Measurements from ENCODE around the gene KRTAP1-4. TPM values are rescaled to one million over a fixed set of nuclear protein-coding genes. Genes with fewer than 3 reads are reported as not detected.
"Not testable (repeated sequence)": the region's sequence is repeated elsewhere in the genome, so short reads cannot be mapped to it uniquely, and the experiment has no call there.

Gene KRTAP1-4, protein sequence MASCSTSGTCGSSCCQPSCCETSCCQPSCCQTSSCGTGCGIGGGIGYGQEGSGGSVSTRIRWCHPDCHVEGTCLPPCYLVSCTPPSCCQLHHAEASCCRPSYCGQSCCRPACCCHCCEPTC
- not detected in 2 replicates for total RNA-seq

GRCh38 chr17:41029633-41030245 is at the start of gene KRTAP1-4:
Gene KRTAP1-4 (minus strand): TSS chr17:41030195. CDS start chr17:41030078, 117 bp downstream.
- intact Hi-C loops (cut with micrococcal nuclease): no loop called here

GRCh38 chr17:41076788-41077187 is 46.8 kb upstream of the KRTAP1-4 start:
- intact Hi-C loops (cut with micrococcal nuclease): no loop called here

DNA sequence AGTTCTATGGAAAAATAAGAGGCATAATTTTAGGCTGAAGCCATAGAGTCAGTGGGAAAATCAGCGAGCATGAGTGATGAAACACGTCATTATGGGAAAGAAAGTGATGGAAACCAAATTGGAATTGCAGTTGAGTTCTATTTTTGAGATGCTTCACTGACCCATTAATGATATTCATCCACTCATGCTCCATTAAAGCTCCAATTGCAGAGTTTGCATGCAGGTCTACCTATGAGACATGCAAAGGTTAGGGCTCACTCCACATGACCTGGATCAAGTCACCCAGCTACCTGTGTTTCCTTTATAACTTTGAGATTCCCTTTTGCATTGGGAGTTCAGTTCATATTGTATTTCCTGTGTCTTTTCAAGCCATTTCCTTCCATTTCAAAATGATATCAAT is 43.7 kb upstream of the KRTAP1-4 start:
- intact Hi-C loops (cut with micrococcal nuclease): no loop called here

DNA sequence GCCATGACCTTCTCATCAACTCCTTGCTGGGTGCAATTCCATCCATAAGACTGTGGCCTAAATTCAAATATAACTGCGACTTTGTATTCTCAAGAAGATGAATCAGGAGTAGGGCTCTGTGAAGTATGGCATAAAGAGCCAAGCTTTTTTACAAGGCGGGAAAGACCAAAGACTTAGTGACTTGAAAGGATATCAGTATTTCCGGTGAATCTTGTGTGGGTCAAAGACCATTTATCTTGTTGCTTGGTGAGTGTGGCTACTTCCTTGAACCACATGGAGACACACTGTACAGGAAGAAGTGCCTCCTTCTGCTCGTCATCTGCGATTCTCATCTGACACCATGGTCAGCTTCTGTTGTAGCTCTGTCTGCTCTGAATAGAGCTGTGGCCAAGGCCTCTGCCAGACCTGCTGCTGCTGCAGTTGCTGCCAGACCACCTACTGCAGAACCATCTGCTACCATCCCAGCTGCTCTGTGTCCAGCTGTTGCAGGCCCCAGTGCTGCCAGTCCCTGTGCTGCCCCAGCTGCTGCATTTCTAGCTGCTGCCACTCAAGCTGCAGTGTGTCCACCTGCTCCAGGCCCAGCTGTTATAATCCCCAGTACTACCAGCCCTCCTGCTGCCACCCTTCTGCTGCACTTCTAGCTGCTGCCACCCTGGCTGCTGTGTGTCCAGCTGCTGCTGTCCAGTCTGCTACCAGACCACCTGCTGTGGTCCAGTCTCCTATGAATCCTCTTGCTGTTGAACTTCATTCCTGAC is 41.8 kb upstream of the KRTAP1-4 start:
- intact Hi-C loops (cut with micrococcal nuclease): no loop called here

- intact Hi-C loops (cut with micrococcal nuclease): no loop called here
Measured at GRCh38 chr17:41069031-41069430, 39.0 kb upstream of the KRTAP1-4 start.

GRCh38 chr17:41067281-41067680 is 37.3 kb upstream of the KRTAP1-4 start:
- intact Hi-C loops (cut with micrococcal nuclease): no loop called here

GRCh38 chr17:41065829-41066624 is 36.0 kb upstream of the KRTAP1-4 start, which contains the start of gene KRTAP2-4:
Gene KRTAP2-4 (minus strand): TSS chr17:41065879. CDS start chr17:41065845, 34 bp downstream.
- intact Hi-C loops (cut with micrococcal nuclease): no loop called here

DNA sequence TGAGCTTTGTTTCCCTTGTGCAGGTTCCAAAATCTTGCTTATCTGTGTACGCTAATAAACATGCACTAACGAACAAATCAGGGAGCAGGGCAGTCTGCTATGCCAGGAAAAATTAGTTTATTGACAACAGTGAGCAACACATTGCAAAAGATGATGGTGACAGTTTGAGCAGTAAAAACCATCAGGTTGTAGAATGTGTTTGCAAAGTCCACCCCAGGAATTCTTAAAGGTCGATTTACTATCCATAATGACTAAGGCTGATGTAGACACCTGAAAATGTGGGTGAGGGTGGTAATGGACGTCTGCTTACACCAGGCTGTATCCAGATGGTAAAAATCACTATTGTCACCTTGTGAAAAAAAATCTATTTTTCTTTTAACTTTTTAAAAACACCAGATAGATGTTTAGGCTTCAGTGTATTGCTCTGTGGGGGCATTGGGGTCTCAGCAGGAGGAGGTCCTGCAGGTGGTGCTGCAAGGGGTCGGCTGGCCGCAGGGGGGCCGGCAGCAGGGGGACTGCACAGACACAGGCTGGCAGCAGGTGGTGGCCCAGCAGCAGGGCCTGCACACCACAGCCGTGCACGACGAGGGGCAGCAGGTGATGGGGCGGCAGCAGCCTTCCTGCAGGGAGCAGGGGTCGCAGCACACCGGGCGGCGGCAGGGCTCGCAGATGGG is 35.2 kb upstream of the KRTAP1-4 start:
- intact Hi-C loops (cut with micrococcal nuclease): not testable (repeated sequence)

- intact Hi-C loops (cut with micrococcal nuclease): no loop called here
Measured at GRCh38 chr17:41064301-41064700, 34.3 kb upstream of the KRTAP1-4 start.

- intact Hi-C loops (cut with micrococcal nuclease): no loop called here
Measured at GRCh38 chr17:41063449-41063848, 33.5 kb upstream of the KRTAP1-4 start.

GRCh38 chr17:41061964-41062363 is 32.0 kb upstream of the KRTAP1-4 start:
- intact Hi-C loops (cut with micrococcal nuclease): no loop called here

- intact Hi-C loops (cut with micrococcal nuclease): no loop called here
Measured at GRCh38 chr17:41060052-41060604, 30.1 kb upstream of the KRTAP1-4 start, which contains the start of gene KRTAP2-3. Gene KRTAP2-3 (minus strand): TSS chr17:41060114. CDS start chr17:41060050, 64 bp downstream.

DNA sequence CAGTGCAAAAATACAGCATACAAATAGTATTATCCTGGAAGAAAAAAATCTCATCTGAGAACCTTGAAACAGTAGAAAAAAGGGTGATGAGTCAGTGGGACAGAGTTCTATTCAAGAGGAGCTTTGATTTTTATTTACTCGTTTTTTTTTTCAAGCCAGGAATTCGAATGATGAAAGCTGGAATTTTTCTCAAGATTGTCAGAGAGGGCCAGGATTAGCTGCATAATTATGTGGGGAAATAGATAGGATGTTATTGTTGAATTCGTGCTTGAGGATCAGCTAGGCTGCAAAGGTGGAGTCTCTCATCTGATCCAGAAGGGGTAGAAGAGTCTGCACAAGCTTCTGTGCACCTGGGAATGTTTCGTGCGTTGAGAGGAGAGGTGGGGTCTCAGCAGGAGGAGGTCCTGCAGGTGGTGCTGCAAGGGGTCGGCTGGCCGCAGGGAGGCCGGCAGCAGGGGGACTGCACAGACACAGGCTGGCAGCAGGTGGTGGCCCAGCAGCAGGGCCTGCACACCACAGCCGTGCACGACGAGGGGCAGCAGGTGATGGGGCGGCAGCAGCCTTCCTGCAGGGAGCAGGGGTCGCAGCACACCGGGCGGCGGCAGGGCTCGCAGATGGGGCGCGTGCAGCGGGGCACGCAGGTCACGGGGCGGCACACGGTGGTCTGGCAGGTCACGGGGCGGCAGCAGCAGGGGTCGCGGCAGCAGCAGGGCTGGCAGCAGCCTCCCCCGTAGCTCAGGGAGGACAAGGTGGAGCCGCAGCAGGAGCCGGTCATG is 29.5 kb upstream of the KRTAP1-4 start:
- intact Hi-C loops (cut with micrococcal nuclease): not testable (repeated sequence)

DNA sequence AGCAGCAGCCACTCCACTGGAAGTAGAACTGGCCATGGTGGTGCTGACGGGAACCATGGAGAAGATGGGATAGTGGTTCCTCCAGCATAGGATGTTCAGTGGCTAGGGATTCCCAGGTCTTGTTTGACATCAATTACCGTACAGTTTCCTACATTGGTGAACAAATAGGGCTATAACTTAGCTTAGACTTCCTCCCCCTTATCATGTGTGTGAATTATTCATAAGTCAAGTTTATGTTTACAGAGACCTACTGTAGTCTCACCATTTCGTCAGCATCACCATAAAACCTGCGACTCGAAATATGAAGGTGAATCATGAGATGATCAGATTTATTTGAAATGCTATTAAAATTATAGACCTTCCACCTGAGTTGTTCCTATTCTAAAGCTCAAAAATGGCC is 28.7 kb upstream of the KRTAP1-4 start:
- intact Hi-C loops (cut with micrococcal nuclease): no loop called here

DNA sequence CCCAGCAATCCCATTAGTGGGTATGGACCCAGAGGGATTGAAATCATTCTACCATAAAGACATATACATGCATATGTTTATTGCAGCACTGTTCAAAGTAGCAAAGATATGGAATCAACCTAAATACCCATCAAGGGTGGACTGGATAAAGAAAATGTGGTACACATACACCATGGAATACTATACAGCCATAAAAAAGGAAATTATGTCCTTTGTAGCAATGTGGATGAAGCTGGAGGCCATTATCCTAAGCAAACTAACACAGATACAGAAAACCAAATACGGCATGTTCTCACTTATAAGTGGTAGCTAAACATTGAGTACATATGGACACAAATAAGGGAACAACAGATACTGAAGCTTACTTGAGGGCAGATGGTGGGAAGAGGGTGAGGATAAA is 27.6 kb upstream of the KRTAP1-4 start:
- intact Hi-C loops (cut with micrococcal nuclease): no loop called here

DNA sequence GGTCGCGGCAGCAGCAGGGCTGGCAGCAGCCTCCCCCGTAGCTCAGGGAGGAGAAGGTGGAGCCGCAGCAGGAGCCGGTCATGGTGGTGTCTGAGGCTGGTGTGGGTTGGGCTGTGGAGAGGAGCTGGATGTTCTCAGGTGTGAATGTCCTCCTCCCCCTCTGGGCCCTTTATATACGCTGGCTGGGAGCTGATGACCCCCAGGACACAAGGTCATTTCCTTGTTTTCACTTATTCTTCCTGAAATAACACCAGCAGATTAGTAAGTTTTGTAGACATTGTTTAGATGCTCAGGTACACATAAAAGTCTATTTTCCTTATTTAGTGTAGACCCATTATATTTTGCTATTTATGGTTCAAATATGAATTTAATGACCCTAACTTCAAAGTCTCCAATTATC is 25.1 kb upstream of the KRTAP1-4 start, which contains the start of gene KRTAP2-2:
Gene KRTAP2-2 (minus strand): TSS at position 101 of the 400 bp plus-strand sequence. CDS start 19 bp downstream, at position 82.
- intact Hi-C loops (cut with micrococcal nuclease): not testable (repeated sequence)

- intact Hi-C loops (cut with micrococcal nuclease): not testable (repeated sequence)
Measured at GRCh38 chr17:41054556-41054955, 24.6 kb upstream of the KRTAP1-4 start.

DNA sequence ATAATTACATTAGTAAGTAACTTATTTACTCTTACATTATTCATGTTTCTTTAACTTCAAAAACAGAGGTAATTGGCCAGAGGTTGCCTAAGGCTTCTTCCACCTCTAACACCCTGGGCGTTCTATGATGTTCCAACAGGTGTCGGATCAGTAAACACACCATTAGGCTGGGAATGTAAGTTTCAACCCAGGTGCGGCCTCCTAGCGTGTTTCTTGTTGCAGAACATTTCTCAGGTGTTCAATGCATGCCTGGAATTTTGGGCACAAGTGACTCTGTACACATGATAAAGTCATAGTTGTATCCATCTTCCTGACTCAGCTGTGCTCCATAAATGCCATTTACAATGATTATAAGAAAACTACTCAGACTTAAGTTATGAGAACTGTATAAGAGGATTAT is 24.0 kb upstream of the KRTAP1-4 start:
- intact Hi-C loops (cut with micrococcal nuclease): no loop called here

- intact Hi-C loops (cut with micrococcal nuclease): no loop called here
Measured at GRCh38 chr17:41052566-41052965, 22.6 kb upstream of the KRTAP1-4 start.

GRCh38 chr17:41049110-41049509 is 19.1 kb upstream of the KRTAP1-4 start:
- intact Hi-C loops (cut with micrococcal nuclease): no loop called here
